Measurements from ENCODE around the gene FAM50B. TPM values are rescaled to one million over a fixed set of nuclear protein-coding genes. Genes with fewer than 3 reads are reported as not detected.

FAM50B gene
- total and polyA plus RNA-seq, 2 donors = 5.2 to 20.6 TPM

DNA sequence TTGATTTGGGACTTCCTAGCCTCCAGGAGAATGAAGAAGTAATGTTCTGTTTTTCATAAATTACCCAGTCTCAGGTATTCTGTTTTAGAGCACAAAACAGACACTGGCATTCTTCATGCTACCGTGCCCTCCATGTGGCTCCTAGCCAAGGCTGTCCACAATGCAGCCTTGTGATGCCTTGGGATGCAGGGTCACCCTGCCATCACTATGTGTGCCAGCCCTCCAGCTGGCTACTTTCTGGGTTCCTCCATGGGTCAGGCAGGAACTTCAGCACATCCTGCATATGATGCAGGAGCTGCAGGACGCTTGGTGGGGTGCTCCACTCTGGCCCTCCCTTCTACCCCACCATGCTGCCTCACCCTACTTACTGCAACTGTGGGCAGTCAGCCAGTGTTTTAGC, 38.0 kb upstream of the FAM50B start:
- DNase-seq (ENCODE audit: extremely low spot score) = no peak
- no peaks in the 10 kb centered on the region for H3K36me3 ChIP-seq (ENCODE audit: insufficient read depth)
- 73% methylated on average over 2 of the region's 2 CpGs for WGBS
- H3K4me3 ChIP-seq (ENCODE audit: low read depth, low read length) = no peak overlapping the region
- H3K4me1 ChIP-seq (ENCODE audit: insufficient read depth) = no peaks in the 10 kb centered on the region
- no peak overlapping the region for H3K27ac ChIP-seq (ENCODE audit: low read depth)

DNA sequence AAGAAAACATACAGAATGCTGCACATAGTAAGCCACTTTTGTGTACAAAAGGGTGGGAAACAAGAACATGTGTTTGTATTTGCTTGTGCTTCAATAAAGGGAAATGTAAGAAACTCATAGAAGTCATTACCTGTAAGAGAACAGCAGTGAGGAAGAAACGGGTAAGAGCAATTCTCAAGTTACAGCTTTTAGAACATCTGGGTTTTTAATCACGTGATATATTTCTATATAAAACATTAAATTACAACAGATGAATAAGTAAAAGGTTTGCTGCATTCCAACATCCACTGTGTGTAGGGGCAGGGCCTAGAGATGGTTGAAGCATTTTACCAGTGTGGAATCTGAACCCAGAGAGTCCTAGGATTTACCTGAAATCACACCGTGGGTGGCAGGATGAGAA, 36.6 kb upstream of the FAM50B start:
- Histone ChIP-seq H3K27ac (ENCODE audit: low read depth) (no peak overlapping the region), H3K36me3 (ENCODE audit: insufficient read depth) (no peaks in the 10 kb centered on the region), H3K4me1 (ENCODE audit: insufficient read depth) (no peaks in the 10 kb centered on the region), H3K4me3 (ENCODE audit: low read depth, low read length) (no peak overlapping the region)
- DNase-seq (ENCODE audit: extremely low spot score) = no peak
- 82% methylated on average over 3 of the region's 3 CpGs for WGBS

DNA sequence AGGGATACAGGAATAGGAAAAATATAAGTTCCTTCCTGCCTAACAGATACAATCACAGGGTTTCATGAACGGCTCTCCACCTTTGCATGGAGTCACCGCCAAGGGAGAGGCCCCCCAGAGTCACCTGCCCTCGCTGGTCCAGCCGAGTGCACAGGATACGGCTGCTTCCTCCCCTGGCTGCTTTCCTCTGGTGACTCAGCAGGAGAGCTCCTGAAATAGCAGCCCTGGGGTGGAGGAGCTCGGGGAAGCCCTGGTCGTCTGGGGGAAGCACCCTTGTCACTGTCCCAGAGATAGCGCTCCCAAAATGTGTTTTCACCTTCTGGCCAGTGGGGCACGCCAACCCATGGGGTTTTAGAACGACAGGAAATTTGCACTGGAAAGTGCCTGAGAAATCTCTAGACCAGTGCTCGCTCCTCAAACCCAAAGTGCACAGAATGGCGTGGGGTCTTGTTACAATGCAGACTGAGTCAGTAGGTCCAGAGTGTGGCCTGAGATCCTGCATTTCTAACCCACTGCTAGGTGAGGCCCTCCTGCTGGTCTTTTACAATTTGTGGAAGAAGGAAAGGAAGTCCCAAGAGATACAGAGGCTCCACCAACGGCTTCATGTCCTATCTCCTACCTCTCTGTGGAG, 35.9 kb upstream of the FAM50B start:
- no peak overlapping the region for H3K27ac ChIP-seq (ENCODE audit: low read depth)
- H3K36me3 ChIP-seq (ENCODE audit: insufficient read depth) = no peaks in the 10 kb centered on the region
- H3K4me1 ChIP-seq (ENCODE audit: insufficient read depth) = no peaks in the 10 kb centered on the region
- no peak overlapping the region for H3K4me3 ChIP-seq (ENCODE audit: low read depth, low read length)
- no peak for DNase-seq (ENCODE audit: extremely low spot score)
- WGBS = 47% methylated on average over 13 of the region's 13 CpGs

DNA sequence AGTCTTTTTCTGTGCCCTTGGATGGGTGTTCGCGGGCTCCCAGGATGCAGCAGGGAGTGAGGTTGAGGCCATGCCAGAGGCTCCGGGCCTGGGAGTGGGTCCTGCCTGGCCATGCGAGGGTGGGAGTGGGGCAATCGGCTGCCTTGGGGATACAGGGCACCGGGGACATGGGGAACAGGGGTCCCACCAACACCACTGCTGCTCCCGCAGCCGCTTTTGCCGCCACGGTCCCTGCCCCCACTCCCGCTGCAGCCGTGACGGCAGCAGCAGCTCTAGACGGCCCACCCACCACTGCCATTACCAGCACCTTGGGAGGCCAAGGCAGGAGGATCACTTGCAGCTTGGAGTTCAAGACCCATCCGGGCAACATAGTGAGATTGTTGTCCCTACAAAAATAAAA, 35.3 kb upstream of the FAM50B start:
- Histone ChIP-seq H3K36me3 (ENCODE audit: insufficient read depth) (no peaks in the 10 kb centered on the region), H3K4me1 (ENCODE audit: insufficient read depth) (no peaks in the 10 kb centered on the region), H3K4me3 (ENCODE audit: low read depth, low read length) (no peak overlapping the region), H3K27ac (ENCODE audit: low read depth) (no peak overlapping the region)
- WGBS = 97% methylated on average over 15 of the region's 15 CpGs
- no peak for DNase-seq (ENCODE audit: extremely low spot score)

DNA sequence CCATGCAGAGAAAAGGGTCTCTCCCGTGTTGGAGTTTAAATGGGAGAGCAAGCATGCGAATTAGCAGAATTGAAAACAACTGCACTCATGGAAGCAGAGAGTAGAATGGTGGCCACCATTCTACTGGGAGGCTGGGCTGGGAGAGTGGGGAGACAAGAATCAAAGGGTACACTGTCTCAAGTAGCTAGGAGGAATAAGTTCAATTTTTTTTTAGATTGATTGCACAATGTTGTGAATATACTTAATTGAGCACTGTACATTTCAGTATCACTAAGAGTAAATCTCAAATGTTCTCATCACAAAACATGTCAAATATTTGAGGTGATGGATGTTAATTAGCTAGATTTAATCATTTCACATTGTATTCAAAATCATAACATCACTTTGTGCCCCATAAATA, 34.6 kb upstream of the FAM50B start:
- Histone ChIP-seq H3K36me3 (ENCODE audit: insufficient read depth) (no peaks in the 10 kb centered on the region), H3K4me3 (ENCODE audit: low read depth, low read length) (no peak overlapping the region), H3K4me1 (ENCODE audit: insufficient read depth) (no peaks in the 10 kb centered on the region), H3K27ac (ENCODE audit: low read depth) (no peak overlapping the region)
- no peak for DNase-seq (ENCODE audit: extremely low spot score)
- 86% methylated on average over 2 of the region's 2 CpGs for WGBS

DNA sequence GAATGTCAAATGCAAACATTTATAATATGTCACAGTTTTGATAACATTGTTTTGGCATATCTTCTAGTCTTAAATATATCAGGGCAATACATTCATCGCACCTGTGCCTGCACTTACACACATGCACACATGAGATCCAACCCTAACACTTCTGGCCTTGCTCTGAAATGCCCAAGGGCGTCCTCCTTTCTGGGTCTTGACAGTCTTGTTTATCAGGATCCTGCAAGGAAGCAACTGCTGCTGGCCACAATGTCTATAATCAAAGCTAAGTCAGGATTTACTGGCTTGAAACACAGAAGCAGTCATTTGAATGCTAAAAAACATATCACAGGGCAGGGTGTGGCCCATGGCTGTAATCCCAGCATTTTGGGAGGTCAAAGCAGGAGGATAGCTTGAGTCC, 32.9 kb upstream of the FAM50B start:
- no peak overlapping the region for H3K4me3 ChIP-seq (ENCODE audit: low read depth, low read length)
- H3K4me1 ChIP-seq (ENCODE audit: insufficient read depth) = no peaks in the 10 kb centered on the region
- no peaks in the 10 kb centered on the region for H3K36me3 ChIP-seq (ENCODE audit: insufficient read depth)
- no peak overlapping the region for H3K27ac ChIP-seq (ENCODE audit: low read depth)
- WGBS = 86% methylated on average over 2 of the region's 2 CpGs
- DNase-seq (ENCODE audit: extremely low spot score) = no peak

DNA sequence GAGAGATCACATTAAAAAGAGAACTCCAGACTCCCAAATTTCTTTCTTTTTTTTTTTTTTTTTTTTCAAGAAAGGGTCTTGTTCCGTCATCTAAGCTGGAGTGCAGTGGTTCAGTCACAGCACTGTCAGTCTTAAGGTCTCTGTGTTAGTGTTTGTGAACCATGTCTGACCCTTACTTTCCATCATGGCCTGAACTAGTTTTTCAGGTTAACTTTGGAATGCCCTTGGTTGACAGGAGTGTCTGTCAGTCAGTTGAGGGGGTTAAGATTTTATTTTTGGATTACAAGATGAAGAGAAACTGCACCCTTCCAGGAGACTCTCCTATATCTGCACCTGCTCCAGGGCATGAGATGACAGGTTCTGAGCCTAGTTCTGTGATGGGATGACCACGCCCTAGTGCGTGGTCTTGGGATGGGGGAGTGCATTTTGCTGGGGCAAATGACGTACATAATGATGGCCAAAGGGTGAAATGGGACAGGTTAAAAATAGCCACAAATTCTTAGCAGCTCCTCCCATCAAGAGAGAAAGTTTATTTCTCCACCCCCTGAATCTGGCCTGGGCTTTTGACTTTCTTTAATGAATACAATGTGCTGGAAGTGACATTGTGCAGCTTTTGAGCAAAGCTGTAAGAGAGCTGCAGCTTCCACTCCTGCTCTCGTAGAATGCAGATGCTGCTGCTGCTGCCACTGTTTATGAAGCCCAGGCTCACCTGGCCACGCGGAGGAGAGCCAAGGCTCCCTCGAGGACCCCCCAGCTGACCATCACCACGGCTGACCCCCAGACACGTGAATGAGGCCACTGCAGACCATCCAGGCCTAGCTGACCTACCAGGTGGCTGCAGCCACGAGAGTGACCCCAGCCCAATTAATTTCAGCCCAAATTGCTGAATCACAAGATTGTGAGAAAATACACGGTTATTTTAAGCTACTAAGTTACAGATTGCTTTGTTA, 29.7 kb upstream of the FAM50B start:
- Histone ChIP-seq H3K4me1 (ENCODE audit: insufficient read depth) (no peaks in the 10 kb centered on the region), H3K4me3 (ENCODE audit: low read depth, low read length) (no peak overlapping the region), H3K36me3 (ENCODE audit: insufficient read depth) (no peaks in the 10 kb centered on the region), H3K27ac (ENCODE audit: low read depth) (no peak overlapping the region)
- DNase-seq (ENCODE audit: extremely low spot score) = no peak
- 71% methylated on average over 12 of the region's 12 CpGs for WGBS

DNA sequence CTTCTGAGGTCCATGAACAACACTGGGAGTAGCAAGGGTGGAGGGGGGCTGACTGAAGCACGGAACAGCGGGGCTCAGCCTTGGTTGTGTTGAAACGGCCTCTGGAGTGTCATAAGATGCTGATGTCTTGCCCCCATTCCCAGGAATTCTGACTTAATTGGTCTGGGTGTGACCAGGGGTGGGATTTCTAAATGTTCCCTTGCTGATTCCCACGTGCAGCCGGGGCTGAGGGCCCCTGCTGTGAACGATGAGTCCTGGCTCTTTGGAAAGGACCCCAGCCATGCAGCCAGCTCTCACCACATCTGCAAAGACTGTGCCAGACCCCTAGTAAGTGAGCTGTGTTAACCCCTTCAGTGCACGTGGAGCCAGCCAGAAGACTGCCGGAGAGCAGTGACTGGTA, 28.6 kb upstream of the FAM50B start:
- Histone ChIP-seq H3K36me3 (ENCODE audit: insufficient read depth) (no peaks in the 10 kb centered on the region), H3K27ac (ENCODE audit: low read depth) (no peak overlapping the region), H3K4me1 (ENCODE audit: insufficient read depth) (peaks cover 2% of the 10 kb centered on the region), H3K4me3 (ENCODE audit: low read depth, low read length) (no peak overlapping the region)
- WGBS = 72% methylated on average over 8 of the region's 8 CpGs
- no peak for DNase-seq (ENCODE audit: extremely low spot score)

DNA sequence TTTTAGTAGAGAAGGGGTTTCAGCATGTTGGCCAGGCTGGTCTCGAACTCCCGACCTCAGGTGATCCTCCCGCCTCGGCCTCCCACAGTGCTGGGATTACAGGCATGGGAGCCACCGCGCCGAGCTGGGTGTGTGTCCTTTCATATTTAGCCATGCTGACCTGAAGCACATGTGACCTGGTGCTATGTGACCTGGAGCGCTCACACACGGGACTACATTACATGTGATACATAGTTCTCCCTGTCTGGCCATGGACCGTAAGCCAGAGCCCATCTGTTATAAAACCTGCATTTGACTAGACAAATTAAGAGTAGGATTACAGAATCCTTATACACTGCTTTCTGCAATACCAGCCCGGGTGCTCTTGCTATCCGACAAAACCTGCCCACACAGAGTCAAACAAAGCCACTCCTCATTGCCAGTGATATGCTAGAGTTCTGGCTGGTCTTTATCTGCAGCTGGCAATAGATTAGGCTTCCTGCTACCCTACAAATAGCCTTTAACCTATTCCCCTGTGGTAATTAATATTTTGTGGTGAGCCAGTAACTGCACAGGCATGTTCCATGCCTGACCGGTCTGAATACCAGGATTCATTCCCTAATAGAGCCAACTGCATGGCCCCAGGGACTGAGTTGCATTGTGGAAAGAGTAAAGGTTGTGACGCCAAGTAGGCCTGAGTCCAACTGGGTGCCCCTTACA, 26.3 kb upstream of the FAM50B start:
- Histone ChIP-seq H3K27ac (ENCODE audit: low read depth) (no peak overlapping the region), H3K4me1 (ENCODE audit: insufficient read depth) (peaks cover 2% of the 10 kb centered on the region), H3K36me3 (ENCODE audit: insufficient read depth) (no peaks in the 10 kb centered on the region), H3K4me3 (ENCODE audit: low read depth, low read length) (no peak overlapping the region)
- DNase-seq (ENCODE audit: extremely low spot score) = no peak
- WGBS = 83% methylated on average over 14 of the region's 14 CpGs

DNA sequence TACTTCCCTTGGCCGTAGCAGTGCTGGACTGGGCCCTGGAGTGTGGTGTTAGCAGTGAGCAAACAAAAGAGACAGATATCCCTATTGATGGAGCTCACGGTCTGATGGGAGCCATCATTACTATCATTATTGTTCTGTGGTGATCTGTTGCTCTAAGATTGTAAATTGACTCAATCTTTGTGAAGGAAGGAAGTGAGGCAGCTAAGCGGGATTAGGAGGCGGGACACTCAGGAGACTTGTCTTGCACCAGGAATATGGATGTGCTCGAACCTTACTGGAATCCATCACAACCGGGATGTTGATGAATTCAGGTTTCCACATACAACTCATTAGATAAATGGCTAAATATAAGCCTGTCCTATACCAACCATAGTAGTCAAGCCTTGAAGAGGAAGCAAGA, 25.5 kb upstream of the FAM50B start:
- 92% methylated on average over 6 of the region's 6 CpGs for WGBS
- Histone ChIP-seq H3K4me1 (ENCODE audit: insufficient read depth) (peaks cover 2% of the 10 kb centered on the region), H3K27ac (ENCODE audit: low read depth) (no peak overlapping the region), H3K4me3 (ENCODE audit: low read depth, low read length) (no peak overlapping the region), H3K36me3 (ENCODE audit: insufficient read depth) (no peaks in the 10 kb centered on the region)
- no peak for DNase-seq (ENCODE audit: extremely low spot score)

DNA sequence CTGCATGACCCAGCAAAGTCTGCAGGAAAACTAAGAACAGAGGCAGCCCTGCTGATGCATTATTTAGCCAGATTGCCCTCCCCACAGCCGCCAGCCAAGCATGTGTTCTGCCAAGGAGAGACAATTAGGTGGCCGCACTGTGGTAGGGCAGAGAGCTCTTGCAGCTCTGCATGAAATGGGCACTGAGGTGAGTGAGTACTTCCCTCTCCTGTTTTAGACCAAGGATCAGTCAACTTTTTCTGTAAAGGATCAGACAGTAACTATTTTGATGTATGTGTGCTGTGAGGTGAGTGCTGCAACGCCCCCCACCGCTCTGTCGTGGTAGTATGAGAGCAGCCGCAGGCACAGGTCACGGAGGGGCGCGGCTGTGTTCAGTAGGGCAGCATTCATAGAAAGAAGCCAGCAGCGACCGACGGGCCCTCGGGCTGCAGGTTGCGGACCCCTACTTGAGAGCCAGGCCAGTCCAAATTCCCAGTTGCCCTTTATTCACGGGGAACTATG, 23.8 kb upstream of the FAM50B start:
- no peak for DNase-seq (ENCODE audit: extremely low spot score)
- peaks cover 2% of the 10 kb centered on the region for H3K4me1 ChIP-seq (ENCODE audit: insufficient read depth)
- peak overlapping the region; percentile 86 for H3K27ac ChIP-seq (ENCODE audit: low read depth)
- no peaks in the 10 kb centered on the region for H3K36me3 ChIP-seq (ENCODE audit: insufficient read depth)
- 18% methylated on average over 15 of the region's 15 CpGs for whole genome bisulfite sequencing
- no peak overlapping the region for H3K4me3 ChIP-seq (ENCODE audit: low read depth, low read length)

DNA sequence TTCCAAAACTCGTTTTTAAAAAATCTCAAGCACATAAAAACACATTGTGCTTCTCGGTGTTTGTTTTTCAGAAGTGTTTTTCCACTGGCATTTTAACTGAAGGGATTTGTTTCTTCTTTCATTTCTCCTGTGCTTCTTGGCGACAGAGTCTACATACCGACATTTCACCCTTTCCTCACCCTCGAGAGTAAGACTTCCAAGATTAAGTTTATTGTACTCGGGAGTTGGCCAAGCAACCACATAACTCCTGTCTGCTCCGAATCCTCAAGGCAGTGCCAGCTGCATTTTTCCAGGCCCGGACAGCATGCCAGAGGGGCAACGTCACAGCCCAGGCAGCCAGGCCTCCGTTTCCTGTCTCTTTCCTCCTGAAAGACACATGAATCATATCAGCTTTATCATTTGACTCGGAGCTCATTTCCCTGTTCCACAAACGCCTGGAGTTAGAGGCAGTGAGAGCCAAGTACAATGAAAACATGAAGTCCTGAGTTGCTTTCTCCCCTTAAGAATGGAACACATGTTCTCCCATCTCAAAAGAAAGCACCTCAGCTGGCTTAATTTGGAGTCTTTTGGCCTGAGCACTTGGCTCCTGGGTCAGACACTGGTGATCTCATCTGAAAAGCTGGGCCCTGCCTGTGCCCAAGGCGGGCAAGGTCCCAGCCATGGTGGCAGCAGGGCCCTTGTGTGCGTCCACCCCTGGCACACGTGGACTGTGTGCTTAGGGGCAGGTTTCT, 23.2 kb upstream of the FAM50B start:
- peak; percentile 89 for DNase-seq (ENCODE audit: extremely low spot score)
- Histone ChIP-seq H3K4me3 (ENCODE audit: low read depth, low read length) (no peak overlapping the region), H3K36me3 (ENCODE audit: insufficient read depth) (no peaks in the 10 kb centered on the region), H3K27ac (ENCODE audit: low read depth) (peak overlapping the region; percentile 86), H3K4me1 (ENCODE audit: insufficient read depth) (peaks cover 2% of the 10 kb centered on the region)
- WGBS = 12% methylated on average over 15 of the region's 15 CpGs

DNA sequence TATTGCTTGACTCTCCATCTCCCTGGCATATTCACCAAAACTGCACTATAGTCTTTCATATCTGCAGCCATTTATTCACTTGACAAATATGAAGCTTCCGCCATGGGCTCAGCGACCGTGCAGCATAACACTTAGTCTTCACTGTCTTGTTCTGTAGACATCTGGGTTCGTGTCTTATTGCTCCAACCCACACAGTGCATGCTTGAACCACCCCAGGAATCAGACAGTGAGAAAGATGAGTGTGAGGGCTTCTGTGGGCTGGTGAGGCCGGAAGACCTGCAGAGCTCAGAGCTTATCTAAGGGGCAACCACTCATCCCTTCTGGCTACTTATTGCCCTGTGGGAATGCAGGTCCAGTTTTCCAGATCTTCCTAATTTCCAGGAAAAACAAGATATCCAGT, 19.9 kb upstream of the FAM50B start:
- Histone ChIP-seq H3K4me1 (ENCODE audit: insufficient read depth) (peaks cover 2% of the 10 kb centered on the region), H3K36me3 (ENCODE audit: insufficient read depth) (no peaks in the 10 kb centered on the region), H3K27ac (ENCODE audit: low read depth) (no peak overlapping the region), H3K4me3 (ENCODE audit: low read depth, low read length) (no peak overlapping the region)
- no peak for DNase-seq (ENCODE audit: extremely low spot score)
- WGBS = 85% methylated on average over 5 of the region's 5 CpGs

Data from urinary bladder (tissue), 4 donors.